Mesenteric fat pad (tissue), 1 donor: ENCODE measurements around the gene EIF5A. TPM values are rescaled to one million over a fixed set of nuclear protein-coding genes. Genes with fewer than 3 reads are reported as not detected.

Experiments used
- DNase-seq: peaks from one replicate; pipeline ENCODE4 v3.0.0-alpha.2; 2020; ENCODE audit warnings: low spot score
- total RNA-seq: library from RNA; stranded (reverse); fragmentation: NEBNext Ultra II Directional; extraction: Animal tissue kit (Norgen Biotek cat#: 25700); gene quantifications from one replicate; pipeline ENCODE4 v1.2.1, GENCODE V29; 2021
- donor health status: DM: yes; HTN: yes; CAD: no.

The EIF5A gene
- total RNA-seq, 1 donor from 2014 or later = 503 TPM

DNA sequence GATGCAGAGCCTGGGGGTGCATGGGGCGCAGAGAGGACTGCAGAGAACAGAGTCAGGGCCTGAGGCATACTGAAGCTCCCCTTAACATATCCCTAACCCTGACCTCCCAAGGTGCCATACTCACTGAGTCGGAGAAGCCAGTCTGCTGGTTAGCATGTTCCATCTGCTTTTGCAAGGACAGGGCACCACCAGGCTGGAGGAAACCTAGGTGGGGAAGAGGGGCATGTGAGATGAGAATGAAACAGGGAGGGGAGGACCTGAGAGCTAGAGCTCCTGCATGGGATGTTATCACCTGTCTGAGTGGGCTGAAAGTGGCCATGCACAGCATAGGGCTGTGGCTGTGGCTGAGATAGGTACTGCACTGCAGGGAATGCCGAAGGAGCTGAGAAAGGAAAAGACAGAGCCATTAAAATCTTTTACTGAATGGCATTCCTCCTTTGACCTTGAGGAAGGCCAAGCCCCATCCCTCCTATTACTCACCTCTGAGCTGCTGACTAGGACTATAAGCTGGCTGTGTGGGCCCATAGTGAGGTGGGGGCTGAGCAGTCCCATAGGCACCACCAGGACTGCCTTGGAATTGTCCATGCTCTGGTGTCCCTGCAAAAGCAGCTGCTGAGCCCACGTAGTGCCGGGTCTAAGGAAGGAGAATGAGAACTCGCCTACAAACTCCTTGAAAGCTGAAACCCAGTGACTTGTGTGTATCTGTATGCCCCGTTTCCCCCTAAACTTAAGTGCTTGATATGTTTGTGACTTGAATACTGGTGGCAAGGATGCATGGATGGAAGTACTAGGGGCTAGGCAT lies 5.9 kb downstream of the EIF5A start:
- DNase-seq = no peak

DNA sequence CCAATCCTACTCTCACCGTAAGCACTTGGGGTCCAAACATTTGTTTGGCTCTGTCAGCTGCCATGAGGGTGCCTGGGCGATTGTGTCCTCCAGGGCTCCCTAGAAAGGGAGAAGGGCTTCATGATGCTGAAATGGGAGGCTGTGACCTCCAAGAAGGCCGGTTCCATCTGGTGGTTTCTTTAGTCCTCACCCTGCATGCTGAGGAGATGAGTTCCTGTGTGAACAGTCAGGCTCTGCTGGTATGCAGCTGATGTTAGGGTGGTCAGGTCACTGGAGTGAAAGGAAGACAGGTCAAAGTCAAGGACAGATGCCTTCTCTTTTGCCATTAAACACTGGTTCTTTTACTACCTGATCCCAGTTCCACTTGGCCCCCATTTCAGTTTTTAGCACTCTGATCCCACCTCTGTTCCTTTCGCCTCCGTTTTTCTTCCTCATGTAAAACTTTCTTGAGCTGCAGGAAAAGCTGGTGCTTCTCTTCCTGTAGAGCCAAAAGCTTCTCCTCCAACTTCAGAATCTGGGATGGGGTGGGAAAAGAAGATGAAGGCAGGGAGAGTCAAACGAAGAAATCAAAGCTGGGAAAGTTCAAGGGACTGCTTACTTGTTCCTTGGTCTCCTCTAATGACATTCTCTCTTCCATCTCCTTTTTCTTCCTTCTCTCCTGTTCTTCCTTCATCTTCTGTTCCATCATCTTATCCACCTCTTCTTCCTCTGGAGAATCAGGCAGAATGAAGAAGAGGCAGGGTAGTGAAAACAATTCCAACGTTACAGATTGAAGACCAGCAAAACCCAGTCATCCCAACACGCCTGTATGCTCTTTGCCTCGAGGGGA lies 6.7 kb downstream of the EIF5A start:
- no peak for DNase-seq

DNA sequence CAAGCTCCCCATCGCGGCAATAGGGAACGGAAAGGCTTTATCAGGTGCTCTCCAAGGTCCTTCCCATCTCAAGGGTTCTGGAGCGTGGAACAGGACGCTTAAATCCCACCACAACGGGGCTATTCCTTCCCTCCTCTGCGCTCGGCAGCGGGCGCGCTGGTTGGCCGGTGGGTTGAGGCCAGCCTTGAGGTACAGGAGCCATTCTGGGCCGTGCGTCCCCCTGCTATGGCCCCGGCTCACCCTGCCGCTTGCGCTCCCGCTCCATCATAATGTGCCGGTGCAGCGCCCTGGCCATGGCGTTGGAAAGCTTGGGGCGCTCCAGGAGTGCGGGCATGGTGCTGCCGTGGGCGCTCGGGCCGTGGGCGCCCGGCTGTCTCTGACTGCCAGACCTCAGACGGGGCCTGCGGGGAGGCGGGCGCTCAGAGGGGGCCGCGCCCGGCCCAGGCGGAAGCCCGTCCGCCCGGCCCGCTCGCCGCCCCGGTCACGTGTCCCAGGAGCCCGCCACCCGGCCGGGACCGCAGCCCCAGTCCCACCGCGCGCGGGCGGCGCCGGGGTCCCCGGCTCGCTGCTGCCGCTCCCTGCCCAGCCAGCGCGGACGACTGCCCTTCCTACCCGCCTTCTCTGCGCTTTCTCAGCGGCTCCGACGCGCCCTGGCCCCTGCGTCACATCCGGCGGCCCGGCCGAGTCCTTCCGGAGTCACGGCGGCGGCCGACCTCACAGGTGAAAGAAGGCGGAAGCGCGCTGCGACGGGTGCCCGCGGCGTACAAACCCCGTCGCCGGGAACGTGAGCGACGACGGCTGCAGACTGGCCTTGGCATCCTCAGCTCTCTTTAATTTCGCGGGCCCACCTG lies 7.5 kb downstream of the EIF5A start, which contains the start of gene GPS2:
TSS of gene GPS2 (minus strand) at position 642 of the 851 bp plus-strand sequence. CDS start at position 334, 308 bp downstream.
- peak; percentile 99 for DNase-seq

DNA sequence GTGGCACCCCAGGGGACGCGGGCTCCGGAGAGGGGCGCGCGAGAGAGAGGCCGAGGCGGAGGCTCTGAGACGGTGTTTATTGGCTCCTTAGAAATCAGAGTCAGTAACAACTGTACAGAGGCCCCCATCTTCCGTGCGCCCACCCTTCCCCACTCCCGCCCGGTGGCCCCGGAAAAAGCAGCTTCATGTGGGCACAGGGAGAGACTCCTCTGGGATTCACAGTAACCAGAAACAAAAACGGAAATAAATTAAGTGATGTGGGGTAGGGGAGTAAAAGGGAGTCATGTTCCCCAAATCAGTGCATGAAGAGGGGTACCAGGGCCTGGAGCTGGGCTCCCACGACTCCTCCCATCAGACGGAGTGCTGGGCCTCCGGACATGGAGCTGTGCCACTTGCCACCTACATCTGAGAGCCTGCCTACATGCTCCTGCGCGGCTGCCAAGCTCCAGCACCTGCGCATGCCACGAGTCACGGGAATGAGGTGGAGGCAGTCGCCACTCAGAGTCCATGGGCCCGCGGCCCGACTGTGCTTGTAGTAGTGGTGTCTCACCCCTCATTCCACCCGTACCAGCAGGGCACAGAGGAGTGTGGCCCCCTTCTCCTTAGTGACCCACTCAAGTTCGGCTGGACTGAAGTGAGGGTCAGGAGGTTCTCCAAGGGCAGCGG lies 8.3 kb downstream of the EIF5A start:
- DNase-seq = no peak

DNA sequence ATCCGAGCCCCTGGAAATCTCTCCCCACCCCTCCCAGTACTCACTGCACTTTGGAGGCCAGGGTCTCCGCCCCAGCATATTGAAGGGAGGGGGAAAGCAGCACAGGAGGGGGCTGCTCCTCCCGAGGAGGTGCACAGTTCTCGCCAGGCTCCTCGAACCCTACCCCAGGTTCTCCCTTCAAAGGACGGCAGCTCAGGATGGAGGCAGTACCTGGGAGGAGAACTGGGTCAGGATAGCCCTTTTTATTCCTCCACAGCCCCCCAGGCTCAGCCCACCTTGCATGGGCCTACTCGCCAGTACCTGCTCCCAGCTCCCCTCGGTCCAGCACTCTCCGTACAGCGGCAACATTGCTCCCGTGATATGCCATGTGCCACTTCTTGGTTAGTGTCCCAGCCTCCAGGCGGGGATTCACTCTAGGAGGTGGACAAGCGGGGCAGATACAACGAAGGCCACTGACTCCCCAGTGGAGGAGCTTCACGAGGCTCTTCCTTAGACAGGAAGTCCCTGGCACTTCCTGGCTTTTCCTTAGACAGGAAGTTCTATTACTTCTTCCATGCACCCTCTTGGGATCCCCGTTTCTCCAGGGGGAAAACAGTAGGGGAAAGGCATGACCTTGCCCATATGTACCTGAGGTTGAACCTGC lies 9.9 kb downstream of the EIF5A start:
- DNase-seq = no peak

DNA sequence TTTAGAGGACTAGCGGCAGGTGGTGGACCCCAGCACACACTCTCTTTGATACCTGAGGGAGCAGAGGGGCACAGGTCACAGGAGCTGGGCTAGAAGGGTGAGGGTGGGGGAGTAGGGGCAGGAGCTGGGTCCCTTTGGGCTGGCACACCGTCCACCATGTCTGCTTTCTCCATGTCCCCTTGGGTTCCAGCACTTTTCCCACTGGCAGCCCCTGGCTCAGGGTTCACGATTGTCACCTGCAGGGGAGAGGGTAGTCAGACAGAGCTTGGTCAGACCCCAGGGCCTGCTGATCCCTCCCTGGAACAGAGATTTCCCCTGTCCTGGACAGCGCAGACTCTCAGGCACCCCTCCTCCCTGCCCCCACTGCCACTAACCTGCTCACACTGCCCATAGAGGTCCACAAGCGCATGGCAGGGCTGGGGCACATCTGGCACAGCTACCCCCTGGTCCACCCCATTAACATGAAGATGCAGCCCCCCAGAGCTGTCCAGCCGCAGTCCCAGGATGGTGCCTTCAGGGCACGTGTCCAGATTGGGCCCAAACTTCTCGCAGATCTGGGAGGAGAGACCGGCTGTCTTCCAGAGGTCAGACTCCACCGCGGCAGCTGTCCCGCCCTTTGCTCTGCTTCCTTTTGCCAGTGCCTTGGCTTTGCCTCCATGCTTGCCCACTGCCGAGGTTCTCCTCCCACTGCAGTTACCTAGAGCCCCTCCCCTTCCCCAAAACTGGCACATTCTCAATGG lies 10.9 kb downstream of the EIF5A start:
- DNase-seq = no peak

DNA sequence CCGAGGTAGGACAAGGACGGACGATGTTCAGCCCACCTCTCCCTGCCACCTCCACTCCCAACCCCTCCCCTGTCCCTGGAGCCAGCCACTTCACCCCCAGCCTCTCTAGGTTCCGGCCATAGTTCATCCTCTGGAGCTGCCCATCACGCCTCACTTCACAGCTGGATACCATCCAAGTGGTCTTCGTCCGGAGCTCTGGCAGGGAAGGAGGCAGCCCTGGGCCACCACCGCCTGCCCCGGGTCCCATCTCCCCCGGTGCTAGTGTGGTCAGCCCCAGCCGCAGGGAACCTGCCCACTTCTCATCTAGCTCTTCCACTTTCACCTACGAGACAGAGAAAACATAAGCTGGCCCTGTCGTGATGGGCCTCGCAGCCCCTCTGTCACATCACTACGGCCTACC lies 14.0 kb downstream of the EIF5A start:
- no peak for DNase-seq

DNA sequence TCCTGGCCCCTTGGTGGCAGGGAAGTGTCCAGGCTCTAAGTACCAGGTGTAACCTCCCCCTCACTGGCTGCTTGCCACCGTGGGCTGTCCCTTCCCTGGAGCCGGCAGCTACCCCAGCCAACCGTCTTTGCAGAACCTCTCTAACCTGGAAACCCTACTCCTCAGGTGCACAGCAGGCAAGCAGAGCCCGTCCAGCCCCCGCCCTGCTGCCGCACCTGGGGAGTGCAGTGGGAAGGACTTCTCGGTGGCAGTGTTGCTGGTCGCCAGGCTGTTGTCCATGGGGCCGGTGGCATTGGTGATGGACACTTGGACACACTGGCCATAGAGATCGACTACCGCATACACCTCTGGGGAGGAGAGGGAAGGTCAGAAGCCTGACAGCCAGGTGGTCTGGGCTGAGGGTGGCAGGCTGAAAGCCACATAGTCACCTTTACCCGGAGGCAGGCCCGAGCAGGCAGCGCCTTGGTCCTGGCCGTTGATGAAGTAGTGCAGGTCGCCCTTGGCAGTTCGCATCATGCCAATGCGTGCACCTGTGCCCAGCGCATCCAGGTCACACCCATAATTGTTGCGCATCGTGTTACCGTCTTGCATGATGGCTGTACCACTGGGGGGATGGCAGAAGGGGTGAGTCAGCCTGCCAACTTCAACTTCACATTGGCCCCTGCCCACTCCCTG lies 15.2 kb downstream of the EIF5A start:
- DNase-seq = no peak

DNA sequence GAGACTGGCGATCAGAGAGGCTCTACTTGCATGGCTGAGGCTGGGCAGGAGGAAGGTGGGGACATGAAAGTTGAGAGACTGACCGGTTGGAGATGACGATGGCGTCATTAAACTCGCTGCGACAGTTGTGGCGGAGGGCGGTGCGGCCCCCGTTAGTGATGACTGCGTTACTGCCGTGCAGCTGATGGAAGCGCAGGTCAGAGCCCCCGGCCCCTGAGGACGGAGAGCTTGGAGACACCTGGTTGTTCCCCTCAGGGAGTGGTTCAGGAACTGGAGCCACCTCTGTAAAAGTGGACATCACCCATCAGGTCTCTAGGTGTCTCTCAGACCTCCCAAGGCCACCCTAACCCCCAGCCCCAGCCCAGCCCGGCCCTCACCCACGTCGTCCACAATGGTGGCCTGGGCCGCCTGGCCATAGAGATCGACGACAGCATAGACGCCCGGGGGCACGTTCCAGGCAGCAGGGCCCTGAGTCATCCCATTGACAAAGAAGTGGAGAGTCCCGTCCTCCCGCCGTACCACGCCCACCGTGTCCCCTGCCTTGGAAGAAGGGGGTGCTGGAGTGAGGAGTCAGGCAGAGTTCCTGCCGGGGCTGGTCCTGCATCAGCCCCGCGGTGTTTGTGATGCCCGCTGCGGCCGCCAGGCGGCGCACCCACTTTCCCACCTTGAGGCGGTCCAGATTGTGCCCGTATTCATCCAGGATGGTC lies 16.5 kb downstream of the EIF5A start:
- no peak for DNase-seq

DNA sequence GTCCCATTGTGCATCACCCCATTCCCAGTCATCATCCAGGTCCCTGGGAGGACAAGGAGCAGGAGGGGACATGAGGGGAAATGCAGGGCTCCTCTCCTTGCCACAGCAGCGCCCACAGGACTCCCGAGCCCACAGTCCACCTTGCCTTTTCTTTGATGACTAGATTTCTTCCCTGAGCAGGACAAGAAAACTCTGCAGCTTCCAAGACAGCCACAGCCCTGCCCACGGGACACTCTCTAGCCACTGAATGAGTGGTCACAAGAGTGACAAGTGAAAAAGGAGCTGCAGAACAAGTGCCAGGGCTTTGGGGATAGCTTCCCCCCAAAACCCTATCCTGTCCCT lies 17.0 kb downstream of the EIF5A start:
- DNase-seq = no peak

DNA sequence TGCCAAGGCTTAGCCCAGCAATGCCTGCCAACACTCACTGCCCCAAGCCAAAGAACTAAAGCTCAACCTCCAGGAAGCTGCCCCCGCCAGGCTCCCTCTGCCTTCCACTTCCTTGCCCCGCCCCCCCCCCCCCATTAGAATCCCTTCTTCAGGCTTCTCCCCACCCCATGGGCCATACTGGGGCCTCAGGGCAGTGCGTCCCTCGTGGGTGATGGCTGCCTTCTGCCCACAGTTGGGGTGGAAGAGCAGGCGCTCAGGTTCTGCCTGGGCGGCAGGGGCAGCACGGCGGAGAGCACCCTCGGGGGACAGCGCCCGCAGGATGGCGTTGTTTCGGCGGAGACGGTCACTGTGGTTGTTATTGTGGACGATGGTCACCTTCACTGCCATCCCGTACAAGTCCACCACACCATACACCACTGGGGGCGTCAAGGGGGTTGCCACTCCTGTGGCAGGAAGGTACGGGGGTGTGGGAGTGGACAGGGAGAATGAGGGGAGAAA lies 17.7 kb downstream of the EIF5A start:
- DNase-seq = no peak

DNA sequence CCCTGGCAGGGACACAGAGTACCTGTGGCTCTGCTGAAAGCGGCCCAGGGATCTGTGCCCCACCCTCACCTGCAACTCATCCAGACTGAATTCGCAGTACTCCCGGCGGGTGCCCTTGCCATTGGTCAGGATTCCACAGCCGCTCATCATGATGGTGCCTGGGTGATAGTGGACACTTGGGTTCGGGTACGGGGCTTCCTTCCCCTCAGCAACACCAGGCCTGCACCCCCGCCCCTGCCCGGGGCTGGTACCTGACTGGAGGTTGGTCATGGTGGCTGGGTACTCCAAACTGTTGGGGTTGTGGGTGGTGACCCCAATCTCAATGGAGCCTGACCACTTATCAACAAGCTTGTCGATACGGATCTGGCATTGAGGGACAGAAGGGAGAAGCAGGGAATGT lies 18.8 kb downstream of the EIF5A start:
- no peak for DNase-seq

DNA sequence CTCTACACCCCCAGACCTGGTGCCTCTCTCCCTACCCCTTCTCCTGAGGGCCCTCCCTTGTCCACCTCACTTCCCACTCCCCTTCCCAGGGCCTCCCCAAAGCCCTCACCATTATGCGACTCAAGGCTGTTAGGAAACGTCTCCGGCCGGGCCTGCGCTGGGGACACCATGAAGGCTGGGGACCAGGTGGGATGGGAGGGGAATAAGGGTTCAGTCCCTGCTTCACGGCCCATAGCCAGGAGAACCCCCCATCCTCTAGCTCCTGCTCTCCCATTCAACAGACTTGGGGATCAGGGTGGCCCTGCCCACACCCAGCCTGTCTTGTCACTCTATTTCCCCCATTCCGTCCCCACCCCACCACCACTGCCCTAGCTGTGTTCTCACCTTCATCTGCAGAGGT lies 19.6 kb downstream of the EIF5A start:
- no peak for DNase-seq

DNA sequence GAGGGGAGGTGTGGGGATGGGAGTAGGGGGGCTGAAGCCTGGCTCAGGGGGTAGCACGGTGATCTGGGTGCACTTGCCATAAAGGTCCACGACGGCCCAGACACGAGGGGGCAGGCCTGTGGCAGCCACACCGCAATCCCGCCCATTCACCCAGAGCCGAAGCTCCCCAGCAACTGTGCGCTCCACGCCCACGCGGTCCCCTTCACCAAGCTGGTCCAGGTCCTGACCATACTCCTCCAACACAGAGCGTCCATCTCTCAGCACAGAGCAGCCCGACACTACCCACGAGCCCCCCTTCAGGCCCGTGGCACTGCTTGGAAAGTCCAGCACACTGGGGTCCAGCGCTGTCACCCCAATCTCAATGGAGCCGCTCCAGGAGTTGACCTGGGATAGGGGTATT lies 20.1 kb downstream of the EIF5A start:
- no peak for DNase-seq

DNA sequence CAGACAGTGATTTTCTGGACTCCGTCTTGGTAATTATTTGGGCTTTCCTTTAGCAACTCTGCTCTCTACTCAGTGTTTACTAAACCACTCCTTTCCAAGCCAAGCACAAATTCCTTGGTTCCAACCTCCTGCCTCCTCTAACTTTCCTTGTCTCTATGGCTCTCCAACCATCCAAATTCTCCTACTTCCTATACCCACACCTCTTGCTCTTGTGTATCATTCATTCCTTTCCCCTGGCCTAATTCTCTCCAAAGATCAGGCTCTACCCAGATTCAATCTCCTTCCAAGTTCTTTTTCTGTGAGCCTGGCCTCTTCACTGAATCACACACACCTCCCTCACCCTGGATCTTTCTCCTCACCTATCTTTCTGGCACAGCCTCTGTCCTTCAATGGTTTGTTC lies 20.6 kb downstream of the EIF5A start:
- no peak for DNase-seq

DNA sequence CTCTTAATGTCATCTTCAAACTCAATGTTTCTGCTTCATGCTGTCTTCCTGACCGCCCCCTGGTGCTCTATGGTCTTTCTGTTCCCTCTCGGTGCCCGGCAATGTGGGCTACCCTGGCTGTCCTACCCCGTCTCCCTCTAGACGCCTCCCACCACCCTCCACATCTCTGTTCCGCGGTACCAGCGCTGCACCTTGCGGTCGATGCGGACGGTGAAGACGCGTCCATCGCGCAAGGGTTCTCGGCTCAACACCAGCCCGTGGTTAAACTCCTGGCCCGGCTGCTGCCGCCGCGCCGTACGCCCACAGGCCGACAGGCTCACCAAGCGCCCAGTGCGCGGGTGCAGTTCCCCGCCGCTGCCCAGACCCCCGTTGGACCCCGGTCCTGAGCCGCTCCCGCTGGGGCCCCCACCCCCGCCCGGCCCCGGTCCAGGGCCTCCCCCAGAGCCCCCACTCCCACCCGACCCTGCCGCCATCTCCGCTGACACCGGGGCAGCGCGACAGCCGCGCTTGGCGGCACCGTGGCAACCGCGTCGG lies 21.5 kb downstream of the EIF5A start, which contains the start of gene NEURL4:
TSS of gene NEURL4 (minus strand) at position 496 of the 534 bp plus-strand sequence. CDS start at position 473, 23 bp downstream.
- DNase-seq = no peak

DNA sequence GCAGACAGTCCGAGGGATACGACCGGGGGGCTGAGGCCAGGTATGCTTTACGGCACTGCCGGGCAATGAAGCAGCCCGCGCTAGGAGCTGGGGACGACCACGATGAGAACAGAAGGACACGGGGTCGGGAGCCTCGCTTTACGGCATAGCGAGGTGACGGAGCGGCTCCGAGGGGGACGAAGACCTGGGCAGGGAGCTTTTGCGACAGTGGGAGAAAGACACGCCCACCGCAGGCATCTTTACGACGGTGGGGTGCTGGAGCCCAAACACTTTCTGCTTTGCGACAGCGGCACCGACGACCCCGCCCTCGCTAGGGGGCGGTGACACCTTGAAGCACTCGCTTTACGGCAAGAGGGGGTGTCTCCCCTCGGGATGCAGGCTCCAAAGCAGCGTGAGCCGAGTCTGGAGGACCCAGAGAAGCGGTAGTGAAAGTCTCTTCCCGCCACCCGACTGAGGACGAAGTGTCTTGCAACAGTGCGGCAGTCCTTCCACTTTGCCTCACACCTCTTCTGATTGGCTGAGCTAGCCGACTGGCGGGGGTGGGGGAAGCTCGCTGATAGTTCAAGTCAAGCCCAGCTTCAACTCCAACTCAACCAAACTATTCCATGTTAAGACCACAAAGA lies 22.1 kb downstream of the EIF5A start:
- DNase-seq = peak; percentile 98
